ENCODE results near the gene MTPN.

- TF ChIP-seq SP1 (IDR thresholded peaks at IDR 0.05) (no peak), NFRKB (IDR thresholded peaks at IDR 0.05) (no peak), FOXA1 (IDR thresholded peaks at IDR 0.05) (no peak), FOXM1 (IDR thresholded peaks at IDR 0.05; ENCODE audit: borderline replicate concordance) (no peak), TARDBP (IDR thresholded peaks at IDR 0.05) (no peak), SUZ12 (IDR thresholded peaks at IDR 0.05) (no peak), BHLHE40 (IDR thresholded peaks at IDR 0.05; ENCODE audit: borderline replicate concordance) (no peak), FOXK2 (IDR thresholded peaks at IDR 0.05) (no peak), ELF4 (IDR thresholded peaks at IDR 0.05) (no peak), ZNF384 (IDR thresholded peaks at IDR 0.05) (no peak), L3MBTL2 (conservative IDR thresholded peaks at IDR 0.05) (no peak), ARNT (IDR thresholded peaks at IDR 0.05) (no peak), LEF1 (IDR thresholded peaks at IDR 0.05; ENCODE audit: borderline replicate concordance) (no peak)
- TF ChIP-seq, protein P1, sequence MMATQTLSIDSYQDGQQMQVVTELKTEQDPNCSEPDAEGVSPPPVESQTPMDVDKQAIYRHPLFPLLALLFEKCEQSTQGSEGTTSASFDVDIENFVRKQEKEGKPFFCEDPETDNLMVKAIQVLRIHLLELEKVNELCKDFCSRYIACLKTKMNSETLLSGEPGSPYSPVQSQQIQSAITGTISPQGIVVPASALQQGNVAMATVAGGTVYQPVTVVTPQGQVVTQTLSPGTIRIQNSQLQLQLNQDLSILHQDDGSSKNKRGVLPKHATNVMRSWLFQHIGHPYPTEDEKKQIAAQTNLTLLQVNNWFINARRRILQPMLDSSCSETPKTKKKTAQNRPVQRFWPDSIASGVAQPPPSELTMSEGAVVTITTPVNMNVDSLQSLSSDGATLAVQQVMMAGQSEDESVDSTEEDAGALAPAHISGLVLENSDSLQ (IDR thresholded peaks at IDR 0.05) = peak; percentile 34; the same call in 1 of the 2 replicates
Observed at GRCh38 chr7:135877805-135878204, 99.4 kb downstream of the MTPN start.
